Immature natural killer cell (primary cell): ENCODE measurements around the gene TAF1D. TPM values are rescaled to one million over a fixed set of nuclear protein-coding genes. Genes with fewer than 3 reads are reported as not detected.
"Not testable (repeated sequence)": the region's sequence is repeated elsewhere in the genome, so short reads cannot be mapped to it uniquely, and the experiment has no call there.

ENCODE experiments used
- DNase-seq, 3 donors: peaks; one replicate each; pipeline ENCODE4 v3.0.0; 2022; ENCODE audit warnings: mixed read lengths in 1 of 3
- H3K27ac Mint-ChIP-seq, 6 donors: one replicate each; pipeline ENCODE4 v1.8.0; 2020; ENCODE audit warnings: mixed read lengths in 6 of 6, mild to moderate bottlenecking in 5 of 6, inconsistent platforms in 4 of 6, moderate library complexity in 3 of 6
- H3K27me3 Mint-ChIP-seq, 3 donors: one replicate each; pipeline ENCODE4 v1.8.0; 2020 to 2021; ENCODE audit warnings: low read depth in 3 of 3, mild to moderate bottlenecking in 3 of 3, mixed read lengths in 3 of 3, moderate library complexity in 3 of 3, inconsistent platforms in 1 of 3
- H3K36me3 Mint-ChIP-seq, 3 donors: one replicate each; pipeline ENCODE4 v1.8.0; 2020; ENCODE audit warnings: mixed read lengths in 3 of 3, inconsistent platforms in 2 of 3, mild to moderate bottlenecking in 2 of 3
- H3K4me1 Mint-ChIP-seq, 2 donors: one replicate each; pipeline ENCODE4 v1.8.0; 2020; ENCODE audit warnings: inconsistent platforms in 2 of 2, mild to moderate bottlenecking in 2 of 2, mixed read lengths in 2 of 2, moderate library complexity in 1 of 2
- H3K4me3 Mint-ChIP-seq, 5 donors: one replicate each; pipeline ENCODE4 v1.8.0; 2020; ENCODE audit warnings: mild to moderate bottlenecking in 5 of 5, mixed read lengths in 5 of 5, inconsistent platforms in 3 of 5, moderate library complexity in 3 of 5
- H3K9me3 Mint-ChIP-seq, 6 donors: one replicate each; pipeline ENCODE4 v1.8.0; 2020; ENCODE audit warnings: mild to moderate bottlenecking in 6 of 6, mixed read lengths in 6 of 6, inconsistent platforms in 4 of 6, moderate library complexity in 3 of 6
- polyA plus RNA-seq, 3 donors: library from polyadenylated mRNA; unstranded; fragments of 300-500 nt; fragmentation: Illumina TruSeq; gene quantifications; one replicate each; pipeline ENCODE4 v1.2.3, GENCODE V29; 2021

TAF1D gene
- 10 to 100 TPM; 10.3 to 21.3 (median 16.2) TPM for polyA plus RNA-seq

DNA sequence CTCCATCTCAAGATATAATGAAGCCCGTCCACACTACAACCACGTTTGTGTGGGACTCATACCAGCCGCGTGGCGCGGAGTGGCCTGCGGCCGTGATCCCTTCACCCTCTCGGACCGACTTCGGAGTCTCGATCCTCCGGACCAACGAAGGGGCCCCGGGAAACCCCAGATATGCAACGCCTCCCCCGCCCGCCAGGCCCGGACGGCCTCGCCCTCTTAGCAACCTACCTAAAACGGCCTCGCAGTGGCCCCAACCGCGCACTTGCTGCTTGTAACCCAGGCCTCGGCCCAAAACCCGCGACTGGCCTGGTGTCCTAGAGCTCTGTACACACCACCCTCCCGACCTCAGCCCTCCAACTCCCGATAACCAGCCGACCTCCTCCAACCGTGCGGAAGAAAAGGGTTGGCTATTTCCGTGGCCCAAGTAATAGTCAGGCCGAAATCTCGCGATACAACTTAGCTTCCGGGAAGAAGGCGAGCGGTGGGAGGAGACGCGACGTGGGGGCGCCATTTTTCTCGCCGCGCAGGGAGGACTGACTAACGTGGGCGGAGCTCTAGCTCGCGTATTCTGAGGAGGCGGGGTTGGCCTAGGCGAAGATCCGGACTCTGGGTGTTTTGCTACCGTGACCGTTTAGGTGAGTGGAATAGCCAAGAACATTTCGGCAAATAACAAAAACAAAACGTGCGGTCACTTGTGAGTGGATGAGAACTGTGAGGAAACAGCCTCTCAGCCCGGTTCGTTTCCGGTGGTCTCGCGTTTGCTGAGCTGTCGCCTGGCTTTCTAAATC, at the start of gene TAF1D, which contains the start of gene C11orf54:
Gene TAF1D, minus strand, starts transcription at position 402 of the 788 bp plus-strand sequence. CDS start 2,191 bp downstream, outside the sequence.
Gene C11orf54, plus strand, starts transcription at position 579 of the 788 bp plus-strand sequence. CDS start 5,722 bp downstream, outside the sequence.
- peaks cover 59 to 71% of the 10 kb centered on the region in 2 donors for H3K4me1 Mint-ChIP-seq
- no peaks in the 10 kb centered on the region for H3K9me3 Mint-ChIP-seq
- H3K36me3 Mint-ChIP-seq: peaks cover 13 to 26% (median 19%) of the 10 kb centered on the region in 3 donors

GRCh38 chr11:93784935-93785360, 43.7 kb upstream of the TAF1D start:
- Mint-ChIP-seq H3K27me3 (peaks cover 0 to 3% (median 2%) of the 10 kb centered on the region in 3 donors), H3K27ac (peak overlapping the region; percentile 86 to 97 (median 91)), H3K36me3 (peaks cover 0 to 10% (median 1%) of the 10 kb centered on the region in 3 donors), H3K4me3 (peak overlapping the region; percentile 91 to 99 (median 95)), H3K9me3 (no peaks in the 10 kb centered on the region), H3K4me1 (peaks cover 42 to 59% of the 10 kb centered on the region in 2 donors)
- no peak for DNase-seq

More for the DNA sequence above, at the start of gene TAF1D, which contains the start of gene C11orf54:
- Mint-ChIP-seq H3K4me3 (peak within 1 kb of the TSS; percentile 97 to 100 (median 100)), H3K27ac (peak within 1 kb of the TSS; percentile 98 to 100 (median 100)), H3K27me3 (peaks cover 12 to 16% (median 13%) of the 10 kb centered on the region in 3 donors)
- peak; percentile 96 to 98 (median 97) for DNase-seq

GRCh38 chr11:93784145-93784934, 43.0 kb upstream of the TAF1D start, which contains the start of gene MED17:
Gene MED17, plus strand, starts transcription at chr11:93784282. Its CDS starts 232 bp downstream, at chr11:93784514.
- Mint-ChIP-seq H3K27ac (peak within 1 kb of the TSS; percentile 86 to 97 (median 91)), H3K27me3 (peaks cover 0 to 3% (median 2%) of the 10 kb centered on the region in 3 donors), H3K9me3 (no peaks in the 10 kb centered on the region), H3K36me3 (peaks cover 0 to 7% (median 0%) of the 10 kb centered on the region in 3 donors), H3K4me3 (peak within 1 kb of the TSS; percentile 91 to 99 (median 95)), H3K4me1 (peaks cover 42 to 57% of the 10 kb centered on the region in 2 donors)
- DNase-seq: peak; percentile 78 to 79 (median 78)

GRCh38 chr11:93783765-93784144, 42.5 kb upstream of the TAF1D start:
- Mint-ChIP-seq H3K9me3 (no peaks in the 10 kb centered on the region), H3K36me3 (peaks cover 0 to 5% (median 0%) of the 10 kb centered on the region in 3 donors), H3K27ac (peak overlapping the region; percentile 86 to 97 (median 91)), H3K4me3 (peak overlapping the region; percentile 91 to 99 (median 95)), H3K27me3 (peaks cover 0 to 3% (median 2%) of the 10 kb centered on the region in 3 donors), H3K4me1 (peaks cover 39 to 54% of the 10 kb centered on the region in 2 donors)
- DNase-seq: no peak

DNA sequence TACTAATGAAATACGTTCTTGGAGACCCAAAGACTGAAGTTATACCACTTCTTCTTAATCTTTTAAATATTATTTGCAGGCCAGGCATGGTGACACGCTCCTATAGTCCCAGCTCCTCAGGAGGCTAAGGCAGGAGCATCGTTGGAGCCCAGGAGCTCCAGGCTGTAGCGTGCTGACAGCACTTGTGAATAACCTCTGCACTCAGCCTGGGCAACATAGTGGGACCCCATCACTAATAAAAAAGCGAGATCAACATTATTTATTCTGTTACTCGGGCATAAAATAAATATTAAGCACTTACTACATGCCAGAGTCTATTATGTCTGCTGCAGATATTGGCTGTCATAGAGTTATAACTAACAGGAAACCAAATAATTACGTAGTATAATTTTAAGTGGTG, 42.1 kb upstream of the TAF1D start:
- peaks cover 0 to 3% (median 0%) of the 10 kb centered on the region in 3 donors for H3K36me3 Mint-ChIP-seq

GRCh38 chr11:93775289-93775688, 34.0 kb upstream of the TAF1D start:
- peaks cover 0 to 1% (median 0%) of the 10 kb centered on the region in 3 donors for H3K27me3 Mint-ChIP-seq
- H3K27ac Mint-ChIP-seq: peak overlapping the region in 1 of 6 donors; percentile 55
- H3K4me1 Mint-ChIP-seq: no peaks in the 10 kb centered on the region
- H3K4me3 Mint-ChIP-seq: no peak overlapping the region
- DNase-seq: no peak
- no peaks in the 10 kb centered on the region for H3K9me3 Mint-ChIP-seq
- H3K36me3 Mint-ChIP-seq: peaks cover 0 to 3% (median 0%) of the 10 kb centered on the region in 3 donors

More for the DNA sequence above, 42.1 kb upstream of the TAF1D start:
- Mint-ChIP-seq H3K27ac (peak overlapping the region in 5 of 6 donors; percentile 86 to 97 (median 94)), H3K9me3 (no peaks in the 10 kb centered on the region), H3K4me3 (peak overlapping the region; percentile 91 to 99 (median 95)), H3K27me3 (peaks cover 0 to 3% (median 2%) of the 10 kb centered on the region in 3 donors), H3K4me1 (peaks cover 37 to 50% of the 10 kb centered on the region in 2 donors)
- no peak for DNase-seq

DNA sequence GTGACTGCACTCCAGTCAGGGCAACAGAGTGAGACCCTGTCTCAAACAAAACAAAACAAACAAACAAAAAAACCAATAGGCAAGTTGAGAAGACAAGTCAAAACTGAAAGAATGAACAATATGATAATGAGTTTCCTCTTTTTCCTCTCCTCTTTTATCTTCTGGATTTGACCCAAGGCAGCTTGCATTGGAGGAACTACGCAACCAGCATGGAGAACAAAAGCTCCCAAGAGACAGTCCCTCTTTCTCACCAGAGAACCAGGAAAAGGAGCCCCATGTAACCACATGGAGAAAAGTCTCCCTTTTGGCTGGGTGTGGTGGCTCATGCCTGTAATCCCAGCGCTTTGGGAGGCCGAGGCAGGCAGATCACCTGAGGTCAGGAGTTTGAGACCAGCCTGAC, 33.3 kb upstream of the TAF1D start:
- not testable (repeated sequence) for H3K27me3 Mint-ChIP-seq, DNase-seq, H3K27ac Mint-ChIP-seq, H3K4me3 Mint-ChIP-seq, H3K9me3 Mint-ChIP-seq, H3K36me3 Mint-ChIP-seq, H3K4me1 Mint-ChIP-seq

DNA sequence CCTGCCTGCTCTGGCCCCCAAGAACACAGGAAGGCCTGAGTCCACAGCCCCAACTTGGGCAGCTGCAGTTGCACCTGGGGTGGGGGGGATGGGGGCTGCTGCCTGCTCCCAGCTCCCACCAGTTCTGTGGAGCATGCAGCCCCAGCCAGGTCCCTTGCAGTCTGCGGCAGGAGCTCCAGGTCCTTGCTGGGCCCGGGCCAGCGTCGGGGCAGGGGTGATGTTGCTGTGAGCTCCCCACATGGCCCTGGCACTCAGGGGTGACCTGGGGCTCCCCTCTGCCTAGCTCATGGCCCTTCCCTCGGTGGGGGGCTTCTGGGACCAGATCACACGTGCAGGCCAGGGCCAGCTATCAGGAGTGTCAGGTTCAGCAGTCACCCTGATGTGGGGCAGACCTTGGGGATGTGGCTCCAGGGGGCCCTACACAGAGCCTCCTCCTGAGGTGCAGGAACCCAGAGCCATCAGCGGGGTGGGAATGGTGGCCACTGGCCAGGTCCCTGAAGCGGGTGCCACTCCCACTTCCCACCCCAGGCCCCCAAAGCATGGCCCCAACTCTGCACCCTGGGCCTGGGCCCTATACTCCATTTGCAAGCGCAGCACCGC, 32.4 kb upstream of the TAF1D start:
- H3K9me3 Mint-ChIP-seq: no peaks in the 10 kb centered on the region
- peaks cover 0 to 3% (median 0%) of the 10 kb centered on the region in 3 donors for H3K36me3 Mint-ChIP-seq
- no peak overlapping the region for H3K4me3 Mint-ChIP-seq
- peaks cover 0 to 1% (median 0%) of the 10 kb centered on the region in 3 donors for H3K27me3 Mint-ChIP-seq
- H3K27ac Mint-ChIP-seq: no peak overlapping the region
- H3K4me1 Mint-ChIP-seq: no peaks in the 10 kb centered on the region
- no peak for DNase-seq

DNA sequence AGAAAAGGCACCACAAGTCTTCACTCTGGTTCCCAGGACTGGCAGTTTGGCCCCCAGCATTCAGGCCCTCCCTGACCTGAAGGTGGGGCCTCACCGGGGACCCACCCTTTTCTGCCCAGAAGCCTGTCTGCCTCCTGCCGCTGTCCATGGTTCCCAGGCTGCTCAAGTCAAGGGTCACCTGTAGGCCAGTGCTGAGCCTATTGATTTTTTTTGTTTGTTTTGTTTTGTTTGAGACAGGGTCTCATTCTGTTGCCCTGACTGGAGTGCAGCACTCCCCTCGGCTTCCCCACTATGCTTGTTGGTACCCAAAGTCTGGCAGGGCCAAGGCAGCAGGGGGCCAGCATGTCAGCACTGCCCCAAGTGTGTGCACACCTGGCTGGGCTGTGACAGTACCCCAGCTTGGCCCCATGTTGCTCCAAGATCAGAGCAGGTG, 31.8 kb upstream of the TAF1D start:
- H3K4me1 Mint-ChIP-seq: no peaks in the 10 kb centered on the region
- H3K27me3 Mint-ChIP-seq: peaks cover 0 to 2% (median 1%) of the 10 kb centered on the region in 3 donors
- DNase-seq: no peak
- H3K36me3 Mint-ChIP-seq: peaks cover 0 to 3% (median 0%) of the 10 kb centered on the region in 3 donors
- no peaks in the 10 kb centered on the region for H3K9me3 Mint-ChIP-seq
- no peak overlapping the region for H3K27ac Mint-ChIP-seq
- H3K4me3 Mint-ChIP-seq: no peak overlapping the region

- peaks cover 0 to 4% (median 1%) of the 10 kb centered on the region in 3 donors for H3K27me3 Mint-ChIP-seq
- no peaks in the 10 kb centered on the region for H3K9me3 Mint-ChIP-seq
- no peak for DNase-seq
- no peaks in the 10 kb centered on the region for H3K4me1 Mint-ChIP-seq
- no peak overlapping the region for H3K27ac Mint-ChIP-seq
- no peak overlapping the region for H3K4me3 Mint-ChIP-seq
- no peaks in the 10 kb centered on the region for H3K36me3 Mint-ChIP-seq
Measured at GRCh38 chr11:93772123-93772522, 30.8 kb upstream of the TAF1D start.

GRCh38 chr11:93770160-93770559, 28.9 kb upstream of the TAF1D start:
- DNase-seq: no peak
- Mint-ChIP-seq H3K4me1 (no peaks in the 10 kb centered on the region), H3K27ac (no peak overlapping the region), H3K27me3 (peaks cover 0 to 4% (median 1%) of the 10 kb centered on the region in 3 donors), H3K36me3 (peaks cover 0 to 7% (median 0%) of the 10 kb centered on the region in 3 donors), H3K9me3 (no peaks in the 10 kb centered on the region), H3K4me3 (no peak overlapping the region)

GRCh38 chr11:93767018-93767417, 25.7 kb upstream of the TAF1D start:
- no peak for DNase-seq
- H3K9me3 Mint-ChIP-seq: no peaks in the 10 kb centered on the region
- no peak overlapping the region for H3K4me3 Mint-ChIP-seq
- no peaks in the 10 kb centered on the region for H3K4me1 Mint-ChIP-seq
- H3K27ac Mint-ChIP-seq: no peak overlapping the region
- peaks cover 0 to 12% (median 7%) of the 10 kb centered on the region in 3 donors for H3K36me3 Mint-ChIP-seq
- peaks cover 0 to 4% (median 0%) of the 10 kb centered on the region in 3 donors for H3K27me3 Mint-ChIP-seq

DNA sequence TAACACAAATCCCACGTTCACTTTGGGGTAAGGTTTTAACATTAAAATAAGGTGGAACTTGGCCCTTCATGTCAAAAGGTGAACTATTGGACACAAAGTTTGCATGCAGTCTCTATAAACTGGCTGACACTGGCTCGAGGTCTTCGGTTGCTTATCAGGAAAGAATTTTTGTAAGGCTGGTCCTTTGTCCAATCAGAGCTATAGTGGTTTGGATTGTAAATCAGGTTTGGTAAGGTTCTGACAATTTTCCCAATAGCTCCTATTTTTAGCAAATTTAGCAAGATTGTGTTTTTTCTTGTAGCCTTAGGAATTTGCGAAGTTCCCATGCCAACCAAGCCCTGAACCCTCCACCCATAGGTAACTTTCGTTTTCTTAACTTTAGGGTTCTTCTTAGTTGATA, 25.2 kb upstream of the TAF1D start:
- DNase-seq: no peak
- H3K4me1 Mint-ChIP-seq: no peaks in the 10 kb centered on the region
- peaks cover 0 to 4% (median 0%) of the 10 kb centered on the region in 3 donors for H3K27me3 Mint-ChIP-seq
- no peak overlapping the region for H3K27ac Mint-ChIP-seq
- no peaks in the 10 kb centered on the region for H3K9me3 Mint-ChIP-seq
- H3K36me3 Mint-ChIP-seq: peaks cover under 1 to 15% (median 7%) of the 10 kb centered on the region in 3 donors
- H3K4me3 Mint-ChIP-seq: no peak overlapping the region
